MM.1S (cell line): ENCODE data around the gene ANKLE1.

Experiments
- CTCF ChIP-seq: fragments of 300-600 bp; sonication (generic); IDR thresholded peaks from 2 replicates; pipeline ENCODE4 v1.5.1; 2016; ENCODE audit warnings: antibody characterized with exemption, low read length, mixed read lengths
- EZH2 ChIP-seq: fragments of 300-600 bp; sonication (generic); optimal IDR thresholded peaks from 2 replicates; pipeline ENCODE3; 2017; ENCODE audit warnings: low read depth, mild to moderate bottlenecking, antibody characterized with exemption, low read length, mixed read lengths
- EZH2phosphoT487 ChIP-seq: fragments of 300-600 bp; sonication (generic); IDR thresholded peaks from 2 replicates; pipeline ENCODE4 v1.6.1; 2018; ENCODE audit warnings: antibody characterized with exemption, low read length

GRCh38 chr19:17248011-17248776, 33.5 kb upstream of the ANKLE1 start:
- no peak for TF ChIP-seq CTCF
- no peak for TF ChIP-seq EZH2
- TF ChIP-seq EZH2phosphoT487, result no peak
